Endodermal cell (in vitro differentiated cells): ENCODE measurements around the gene PNLIPRP3. TPM values are rescaled to one million over a fixed set of nuclear protein-coding genes. Genes with fewer than 3 reads are reported as not detected.
"Not testable (repeated sequence)": the region's sequence is repeated elsewhere in the genome, so short reads cannot be mapped to it uniquely, and the experiment has no call there.

ENCODE experiments used
- DNase-seq: peaks from one replicate; pipeline ENCODE4 v3.0.0-alpha.2; 2017
- H3K27ac ChIP-seq: 2 replicates; pipeline ENCODE4 v1.5.1; 2013; ENCODE audit warnings: mild to moderate bottlenecking, low read depth, low read length, moderate library complexity
- H3K27me3 ChIP-seq: 2 replicates; pipeline ENCODE4 v1.6.1; 2013; ENCODE audit warnings: mild to moderate bottlenecking, low read length, moderate library complexity; ENCODE audit not compliant: insufficient read depth, control insufficient read depth, poor library complexity, severe bottlenecking
- H3K36me3 ChIP-seq: 2 replicates; pipeline ENCODE4 v1.7.0; 2013; ENCODE audit warnings: mild to moderate bottlenecking, low read length, moderate library complexity; ENCODE audit not compliant: control insufficient read depth, insufficient read depth
- H3K4me1 ChIP-seq: one replicate; pipeline ENCODE4 v1.7.0; 2013; ENCODE audit warnings: low read length; ENCODE audit not compliant: control insufficient read depth, insufficient read depth
- H3K4me3 ChIP-seq: 2 replicates; pipeline ENCODE4 v1.5.1; 2013; ENCODE audit warnings: mild to moderate bottlenecking, low read length, moderate library complexity
- H3K9ac ChIP-seq: 2 replicates; pipeline ENCODE4 v1.6.1; 2013; ENCODE audit warnings: mild to moderate bottlenecking, low read length, moderate library complexity; ENCODE audit not compliant: poor library complexity, severe bottlenecking; ENCODE audit errors: extremely low read depth
- H3K9me3 ChIP-seq: 2 replicates; pipeline ENCODE4 v1.6.1; 2013; ENCODE audit warnings: mild to moderate bottlenecking, low read length, moderate library complexity; ENCODE audit not compliant: control insufficient read depth
- H3K27ac Mint-ChIP-seq: 2 replicates; pipeline ENCODE4 v1.8.0; 2020; ENCODE audit warnings: mixed read lengths
- H3K27me3 Mint-ChIP-seq: 2 replicates; pipeline ENCODE4 v1.8.0; 2021; ENCODE audit warnings: mild to moderate bottlenecking, mixed read lengths; ENCODE audit not compliant: insufficient read depth
- H3K36me3 Mint-ChIP-seq: 2 replicates; pipeline ENCODE4 v1.8.0; 2020; ENCODE audit warnings: low read depth, mixed read lengths
- H3K4me1 Mint-ChIP-seq: 2 replicates; pipeline ENCODE4 v1.8.0; 2020; ENCODE audit warnings: mixed read lengths
- H3K4me3 Mint-ChIP-seq: 2 replicates; pipeline ENCODE4 v1.8.0; 2020; ENCODE audit warnings: mild to moderate bottlenecking, moderate library complexity, mixed read lengths
- H3K9me3 Mint-ChIP-seq: 2 replicates; pipeline ENCODE4 v1.8.0; 2020; ENCODE audit warnings: mild to moderate bottlenecking, mixed read lengths
- WGBS, 2 experiments: methylation state at CpG; one replicate each; pipeline versions ENCODE4 v1.1.5 to v1.1.7; 2013; ENCODE audit warnings: missing lambda C conversion rate in 2 of 2, mixed read lengths in 1 of 2; ENCODE audit not compliant: insufficient coverage in 1 of 2, insufficient read length in 1 of 2; 5-methylcytosine and 5-hydroxymethylcytosine counted together
- total RNA-seq, 2 donors: library from RNA; stranded (reverse); fragmentation: NEBNext Ultra II Directional in 1 of 2; extraction: Animal tissue kit (Norgen Biotek cat#: 25700) in 1 of 2; gene quantifications; 2 replicates in 1 of 2; 3 replicates in 1 of 2; pipeline ENCODE4 v1.2.1, GENCODE V29; 2021
- TF ChIP-seq, protein P1 (sequence below): fragments of 200-600 bp; sonication (generic); conservative IDR thresholded peaks from 2 replicates; pipeline ENCODE4 v1.5.0; 2021; ENCODE audit warnings: antibody characterized with exemption, mild to moderate bottlenecking

The PNLIPRP3 gene
- total RNA-seq, 2 donors from 2014 or later: not detected

DNA sequence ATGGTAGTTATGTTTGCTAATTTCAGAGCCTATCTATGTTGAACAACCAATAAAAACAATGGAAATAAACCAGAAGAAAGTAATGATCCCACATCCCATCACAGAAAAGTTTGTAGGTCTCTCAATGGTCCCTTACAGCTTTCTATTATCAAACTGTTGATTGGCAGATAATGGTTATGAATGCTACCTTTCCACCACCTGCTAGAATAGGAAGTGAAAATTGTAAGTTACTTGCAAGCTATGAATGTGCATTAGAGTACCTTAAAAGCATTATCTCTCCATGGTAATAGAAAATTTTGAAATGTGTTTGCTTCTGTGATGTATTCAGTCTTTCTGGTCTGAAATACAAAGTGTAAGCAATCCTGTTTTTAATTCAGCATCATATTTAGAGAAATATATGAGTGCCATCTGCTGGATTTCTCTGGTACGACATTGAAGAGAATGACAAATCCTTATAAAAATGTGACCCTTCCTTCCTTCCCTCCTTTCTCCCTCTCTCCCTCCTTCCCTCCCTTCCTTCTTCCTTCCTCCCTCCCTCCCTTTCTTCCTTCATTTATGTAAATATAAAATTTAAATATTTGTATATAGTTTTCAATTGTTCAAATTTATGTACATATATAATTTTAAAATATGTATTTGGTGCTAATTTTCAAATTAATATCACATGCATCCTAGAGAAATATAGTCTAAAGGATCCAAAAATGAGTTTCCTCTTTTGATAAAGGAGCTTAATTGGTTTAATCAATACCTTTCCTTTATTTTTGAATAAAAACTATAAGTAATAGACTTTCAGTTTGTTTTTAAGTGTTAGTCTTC lies 41.4 kb upstream of the PNLIPRP3 start:
- Histone ChIP-seq H3K36me3 (no peaks in the 10 kb centered on the region), H3K9me3 (no peaks in the 10 kb centered on the region), H3K9ac (no peak overlapping the region), H3K27me3 (no peaks in the 10 kb centered on the region), H3K4me1 (no peaks in the 10 kb centered on the region), H3K27ac (no peak overlapping the region), H3K4me3 (no peak overlapping the region)
- H3K4me1 Mint-ChIP-seq: no peaks in the 10 kb centered on the region
- no peaks in the 10 kb centered on the region for H3K9me3 Mint-ChIP-seq
- DNase-seq: no peak
- no peaks in the 10 kb centered on the region for H3K36me3 Mint-ChIP-seq
- 0% methylated on average over 1 of the region's 1 CpG for WGBS, 2 experiments
- TF ChIP-seq, protein P1, sequence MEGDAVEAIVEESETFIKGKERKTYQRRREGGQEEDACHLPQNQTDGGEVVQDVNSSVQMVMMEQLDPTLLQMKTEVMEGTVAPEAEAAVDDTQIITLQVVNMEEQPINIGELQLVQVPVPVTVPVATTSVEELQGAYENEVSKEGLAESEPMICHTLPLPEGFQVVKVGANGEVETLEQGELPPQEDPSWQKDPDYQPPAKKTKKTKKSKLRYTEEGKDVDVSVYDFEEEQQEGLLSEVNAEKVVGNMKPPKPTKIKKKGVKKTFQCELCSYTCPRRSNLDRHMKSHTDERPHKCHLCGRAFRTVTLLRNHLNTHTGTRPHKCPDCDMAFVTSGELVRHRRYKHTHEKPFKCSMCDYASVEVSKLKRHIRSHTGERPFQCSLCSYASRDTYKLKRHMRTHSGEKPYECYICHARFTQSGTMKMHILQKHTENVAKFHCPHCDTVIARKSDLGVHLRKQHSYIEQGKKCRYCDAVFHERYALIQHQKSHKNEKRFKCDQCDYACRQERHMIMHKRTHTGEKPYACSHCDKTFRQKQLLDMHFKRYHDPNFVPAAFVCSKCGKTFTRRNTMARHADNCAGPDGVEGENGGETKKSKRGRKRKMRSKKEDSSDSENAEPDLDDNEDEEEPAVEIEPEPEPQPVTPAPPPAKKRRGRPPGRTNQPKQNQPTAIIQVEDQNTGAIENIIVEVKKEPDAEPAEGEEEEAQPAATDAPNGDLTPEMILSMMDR: peak; percentile 84
- no peak overlapping the region for H3K4me3 Mint-ChIP-seq
- H3K27ac Mint-ChIP-seq: no peak overlapping the region
- H3K27me3 Mint-ChIP-seq: no peaks in the 10 kb centered on the region

DNA sequence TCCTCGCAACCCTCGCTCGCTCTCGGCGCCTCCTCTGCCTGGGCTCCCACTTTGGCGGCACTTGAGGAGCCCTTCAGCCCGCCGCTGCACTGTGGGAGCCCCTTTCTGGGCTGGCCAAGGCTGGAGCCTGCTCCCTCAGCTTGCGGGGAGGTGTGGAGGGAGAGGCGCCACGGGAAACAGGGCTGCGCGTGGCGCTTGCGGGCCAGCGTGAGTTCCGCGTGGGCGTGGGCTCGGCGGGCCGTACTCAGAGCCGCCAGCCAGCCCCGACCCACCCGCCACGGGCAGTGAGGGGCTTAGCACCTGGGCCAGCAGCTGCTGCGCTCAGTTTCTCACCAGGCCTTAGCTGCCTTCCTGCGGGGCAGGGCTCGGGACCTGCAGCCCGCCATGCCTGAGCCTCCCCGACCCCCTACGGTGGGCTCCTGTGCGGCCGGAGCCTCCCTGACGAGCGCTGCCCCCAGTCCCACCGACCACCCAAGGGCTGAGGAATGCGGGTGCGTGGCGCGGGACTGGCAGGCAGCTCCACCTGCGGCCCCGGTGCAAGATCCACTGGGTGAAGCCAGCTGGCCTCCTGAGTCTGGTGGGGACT lies 34.3 kb upstream of the PNLIPRP3 start:
- not testable (repeated sequence) for H3K4me3 Mint-ChIP-seq, H3K36me3 ChIP-seq, H3K27me3 Mint-ChIP-seq, H3K9ac ChIP-seq, H3K27ac ChIP-seq, H3K4me1 Mint-ChIP-seq, H3K4me1 ChIP-seq, H3K9me3 ChIP-seq, H3K36me3 Mint-ChIP-seq, H3K27ac Mint-ChIP-seq, DNase-seq, H3K27me3 ChIP-seq, H3K4me3 ChIP-seq
- 96 to 97% methylated on average over 8 to 43 of the region's 43 CpGs for WGBS, 2 experiments
- H3K9me3 Mint-ChIP-seq: peaks cover 12% of the 10 kb centered on the region

DNA sequence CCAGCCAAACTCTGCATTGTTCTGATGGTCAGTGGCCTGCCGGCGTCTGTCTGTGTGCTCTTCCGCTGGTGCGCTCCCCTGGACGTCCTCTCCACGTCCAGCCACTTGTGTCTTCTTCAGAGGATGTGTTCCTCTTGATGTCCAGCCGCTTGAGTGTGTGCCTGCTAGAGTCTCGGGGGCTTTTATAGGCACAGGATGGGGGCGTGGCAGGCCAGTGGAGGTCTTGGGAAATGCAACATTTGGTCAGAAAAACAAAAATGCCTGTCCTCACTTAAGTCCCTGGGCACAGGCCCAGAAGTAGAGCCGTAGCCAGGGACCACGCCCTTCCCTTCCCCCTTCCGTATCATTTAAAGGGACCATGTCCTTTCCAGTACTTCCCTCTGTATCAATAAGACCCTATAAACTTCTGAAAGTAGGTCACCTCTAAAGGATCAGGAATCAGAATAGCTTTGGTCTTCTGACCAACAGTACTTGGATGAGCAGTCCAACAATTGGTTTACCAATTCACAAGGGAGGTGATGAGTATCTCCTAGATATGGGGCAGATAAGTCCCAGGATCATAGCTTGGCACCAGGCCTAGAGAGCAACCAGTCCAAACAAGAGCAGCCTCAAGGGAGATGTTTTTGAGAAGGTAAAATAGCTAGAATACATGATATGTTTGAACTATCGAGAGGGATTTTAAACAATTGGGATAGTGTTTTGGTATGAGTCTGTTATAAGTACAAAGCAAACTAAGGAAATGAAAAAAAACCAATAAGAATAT lies 32.2 kb upstream of the PNLIPRP3 start:
- no peak overlapping the region for H3K4me3 ChIP-seq
- Mint-ChIP-seq H3K4me3 (no peak overlapping the region), H3K36me3 (no peaks in the 10 kb centered on the region), H3K9me3 (peaks cover 12% of the 10 kb centered on the region), H3K27me3 (no peaks in the 10 kb centered on the region), H3K4me1 (no peaks in the 10 kb centered on the region), H3K27ac (no peak overlapping the region)
- no peak for DNase-seq
- WGBS, 2 experiments: 90 to 92% methylated on average over 11 to 13 of the region's 13 CpGs
- no peaks in the 10 kb centered on the region for H3K4me1 ChIP-seq
- no peak overlapping the region for H3K9ac ChIP-seq
- no peaks in the 10 kb centered on the region for H3K9me3 ChIP-seq
- no peak overlapping the region for H3K27ac ChIP-seq
- TF ChIP-seq, protein P1: no peak
- H3K36me3 ChIP-seq: no peaks in the 10 kb centered on the region
- H3K27me3 ChIP-seq: no peaks in the 10 kb centered on the region
